CD8-positive, alpha-beta memory T cell (primary cell): ENCODE data around the gene VWA8. TPM values are rescaled to one million over a fixed set of nuclear protein-coding genes. Genes with fewer than 3 reads are reported as not detected.
A peak's percentile ranks its signal among the peaks of the same experiment; 100 is the strongest.

Experiments
- CTCF ChIA-PET: fragments of 350-600 bp; sonication (Branson Sonifier 250); formaldehyde crosslinking; loops from one replicate; lab custom pipeline; 2021; ENCODE audit warnings: antibody characterized with exemption; lab: Charles Lee
- POLR2A ChIA-PET: fragments of 350-600 bp; sonication (Branson Sonifier 250); formaldehyde crosslinking; loops from one replicate; lab custom pipeline; 2021; ENCODE audit warnings: antibody characterized with exemption; lab: Charles Lee
- DNase-seq, 5 donors: peaks; one replicate each; pipeline versions ENCODE4 v3.0.0 to v3.0.0-alpha.2; 2020 to 2022; ENCODE audit warnings: mixed read lengths in 1 of 5
- H3K27ac ChIP-seq: one replicate; pipeline ENCODE4 v1.7.0; 2013; ENCODE audit warnings: low read depth, mild to moderate bottlenecking, low read length, moderate library complexity
- H3K27me3 ChIP-seq: 2 replicates; pipeline ENCODE4 v1.7.0; 2013; ENCODE audit warnings: low read length, mild to moderate bottlenecking; ENCODE audit not compliant: insufficient read depth, poor library complexity, severe bottlenecking
- H3K36me3 ChIP-seq: 2 replicates; pipeline ENCODE4 v1.7.0; 2013; ENCODE audit warnings: mild to moderate bottlenecking, low read length, moderate library complexity; ENCODE audit not compliant: insufficient read depth
- H3K4me1 ChIP-seq: 2 replicates; pipeline ENCODE4 v1.7.0; 2013; ENCODE audit warnings: mild to moderate bottlenecking, low read length, moderate library complexity; ENCODE audit not compliant: insufficient read depth
- H3K4me3 ChIP-seq: 2 replicates; pipeline ENCODE4 v1.7.0; 2013; ENCODE audit warnings: mild to moderate bottlenecking, low read length
- H3K9me3 ChIP-seq: 2 replicates; pipeline ENCODE4 v1.7.0; 2013; ENCODE audit warnings: mild to moderate bottlenecking, low read length
- H3K27ac Mint-ChIP-seq, 8 donors: one replicate each; pipeline ENCODE4 v1.8.0; 2020 to 2021; ENCODE audit warnings: mixed read lengths in 8 of 8, mild to moderate bottlenecking in 6 of 8, inconsistent platforms in 3 of 8, moderate library complexity in 3 of 8
- H3K27me3 Mint-ChIP-seq, 2 donors: one replicate each; pipeline ENCODE4 v1.8.0; 2020 to 2021; ENCODE audit warnings: mixed read lengths in 2 of 2, mild to moderate bottlenecking in 1 of 2, moderate library complexity in 1 of 2
- H3K36me3 Mint-ChIP-seq, 3 donors: one replicate each; pipeline ENCODE4 v1.8.0; 2020 to 2021; ENCODE audit warnings: mixed read lengths in 3 of 3, inconsistent platforms in 1 of 3, mild to moderate bottlenecking in 1 of 3
- H3K4me1 Mint-ChIP-seq, 3 donors: one replicate each; pipeline ENCODE4 v1.8.0; 2020 to 2021; ENCODE audit warnings: mixed read lengths in 3 of 3, inconsistent platforms in 1 of 3, mild to moderate bottlenecking in 1 of 3
- H3K4me3 Mint-ChIP-seq, 7 donors: one replicate each; pipeline ENCODE4 v1.8.0; 2020 to 2021; ENCODE audit warnings: mixed read lengths in 7 of 7, mild to moderate bottlenecking in 6 of 7, moderate library complexity in 4 of 7, inconsistent platforms in 2 of 7
- H3K9me3 Mint-ChIP-seq, 5 donors: one replicate each; pipeline ENCODE4 v1.8.0; 2020 to 2022; ENCODE audit warnings: mixed read lengths in 5 of 5, mild to moderate bottlenecking in 3 of 5, moderate library complexity in 2 of 5, inconsistent platforms in 1 of 5
- polyA plus RNA-seq: library from polyadenylated mRNA; unstranded; fragments of 300-500 nt; fragmentation: Illumina TruSeq; gene quantifications from one replicate; pipeline ENCODE4 v1.2.3, GENCODE V29; 2021
- total RNA-seq, 2 experiments: library from RNA; stranded (reverse); gene quantifications; one replicate each; pipeline ENCODE4 v1.2.3, GENCODE V29; 2021

Gene VWA8
- total and polyA plus RNA-seq, 3 experiments from 2014 or later: 6.9 to 21.3 (median 21.2) TPM

DNA sequence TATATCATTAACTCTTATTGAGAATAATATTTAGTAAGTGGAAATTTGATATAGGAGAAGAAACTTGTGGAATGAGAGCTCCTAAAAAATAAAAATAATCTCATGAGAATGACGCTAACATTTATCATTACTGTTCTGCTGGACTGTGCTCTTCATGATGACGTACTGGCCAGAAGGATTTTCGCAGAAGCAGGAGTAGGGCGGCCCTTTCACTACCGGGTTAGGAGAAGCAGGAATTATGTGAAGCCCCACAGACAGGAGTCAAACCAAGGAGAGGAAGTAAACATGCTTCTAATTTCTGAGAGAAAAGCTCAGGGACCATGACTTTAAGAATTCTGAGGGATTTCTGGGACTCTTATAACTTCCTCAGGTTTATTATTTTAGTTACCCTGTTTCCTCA, 195.1 kb downstream of the VWA8 start:
- no peaks in the 10 kb centered on the region for H3K27me3 ChIP-seq
- peak overlapping the region in 1 of 7 donors; percentile 10 for H3K4me3 Mint-ChIP-seq
- H3K36me3 Mint-ChIP-seq: peaks cover 8 to 40% (median 10%) of the 10 kb centered on the region in 3 donors
- no peaks in the 10 kb centered on the region for H3K9me3 ChIP-seq
- no peak overlapping the region for H3K4me3 ChIP-seq
- H3K27ac ChIP-seq: no peak overlapping the region
- no peak for DNase-seq
- ChIA-PET POLR2A (no interaction called here), CTCF (interaction anchor here (1.1 kb wide), 1 partner anchor 19 kb away, joined by 3 read pairs; no protein-coding TSS in a partner anchor)
- H3K4me1 Mint-ChIP-seq: peaks cover 0 to 26% (median 10%) of the 10 kb centered on the region in 3 donors
- peak overlapping the region in 1 of 8 donors; percentile 68 for H3K27ac Mint-ChIP-seq
- no peaks in the 10 kb centered on the region for H3K27me3 Mint-ChIP-seq
- H3K4me1 ChIP-seq: no peaks in the 10 kb centered on the region
- H3K36me3 ChIP-seq: no peaks in the 10 kb centered on the region
- no peaks in the 10 kb centered on the region for H3K9me3 Mint-ChIP-seq

DNA sequence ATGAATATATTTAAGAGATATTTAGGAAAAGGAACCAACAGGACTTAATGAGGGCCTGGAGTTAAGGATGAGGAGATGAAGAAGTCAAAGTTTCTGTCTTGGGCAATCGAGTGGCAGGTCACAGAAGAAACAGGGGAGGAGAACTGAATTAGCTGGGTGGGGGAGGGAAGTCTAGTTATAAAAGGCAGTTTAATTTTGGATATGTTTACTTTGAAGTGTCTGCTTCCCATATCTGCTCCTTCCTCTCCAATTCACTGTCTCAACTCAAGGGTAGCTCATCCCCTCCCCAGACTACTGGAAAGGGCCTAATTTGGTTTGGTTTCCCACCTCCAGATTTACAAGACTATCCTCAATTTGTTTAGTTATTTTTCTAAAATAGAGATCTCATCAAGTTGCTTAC, 195.9 kb downstream of the VWA8 start:
- Histone ChIP-seq H3K4me1 (no peaks in the 10 kb centered on the region), H3K36me3 (no peaks in the 10 kb centered on the region), H3K4me3 (no peak overlapping the region), H3K27ac (no peak overlapping the region), H3K9me3 (no peaks in the 10 kb centered on the region), H3K27me3 (no peaks in the 10 kb centered on the region)
- POLR2A ChIA-PET: no interaction called here
- H3K36me3 Mint-ChIP-seq: peaks cover 12 to 45% (median 13%) of the 10 kb centered on the region in 3 donors
- peaks cover 0 to 26% (median 10%) of the 10 kb centered on the region in 3 donors for H3K4me1 Mint-ChIP-seq
- H3K9me3 Mint-ChIP-seq: no peaks in the 10 kb centered on the region
- peak overlapping the region in 1 of 7 donors; percentile 24 for H3K4me3 Mint-ChIP-seq
- no peak for DNase-seq
- H3K27ac Mint-ChIP-seq: peak overlapping the region in 2 of 8 donors; percentile 30 to 68
- no peaks in the 10 kb centered on the region for H3K27me3 Mint-ChIP-seq
- CTCF ChIA-PET: interaction anchor here (1.1 kb wide), 1 partner anchor 20 kb away, joined by 3 read pairs; no protein-coding TSS in a partner anchor

DNA sequence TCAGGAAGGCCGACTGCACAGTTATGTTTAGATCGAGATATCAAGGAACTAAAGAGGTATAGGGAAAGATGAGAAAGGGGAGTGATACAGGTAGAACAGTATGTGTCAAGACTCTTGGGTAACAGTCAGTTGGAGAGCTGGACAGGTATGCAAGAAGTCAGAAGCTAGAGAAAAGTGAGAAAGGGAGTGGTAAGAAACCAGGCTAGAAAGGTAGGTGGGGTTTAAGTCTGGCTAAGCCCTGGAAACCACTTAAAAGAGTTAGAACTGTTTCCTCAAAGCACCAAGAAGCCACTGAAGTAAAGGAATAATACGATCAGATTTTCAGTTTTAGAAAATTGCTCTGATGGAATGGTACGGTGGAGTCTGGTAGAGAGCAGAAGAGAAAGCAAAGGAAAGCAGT, 196.4 kb downstream of the VWA8 start:
- CTCF ChIA-PET: interaction anchor here (0.7 to 1.1 kb wide), 2 partner anchors 15 to 20 kb away, joined by 3 read pairs; no protein-coding TSS in a partner anchor

DNA sequence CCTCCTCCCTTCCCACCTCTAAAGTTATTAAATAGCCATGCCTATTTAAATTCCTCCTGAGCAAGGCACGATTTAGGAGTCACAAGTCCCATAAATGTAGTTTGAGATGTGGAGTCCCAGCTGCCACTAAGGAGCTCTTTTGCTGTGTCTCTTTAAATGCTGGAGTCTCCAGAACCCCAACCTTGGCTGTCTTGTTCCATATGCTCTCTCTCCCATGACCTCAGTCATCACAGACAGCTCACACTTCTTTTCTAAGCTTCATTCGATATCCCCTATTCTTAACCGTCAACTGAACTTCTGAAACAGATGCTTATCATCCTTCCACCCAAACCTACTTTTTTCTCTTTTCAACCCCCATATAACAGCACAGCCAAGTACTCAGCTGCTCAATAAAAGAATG, 197.1 kb downstream of the VWA8 start:
- Histone ChIP-seq H3K4me1 (no peaks in the 10 kb centered on the region), H3K36me3 (no peaks in the 10 kb centered on the region), H3K27ac (no peak overlapping the region), H3K9me3 (no peaks in the 10 kb centered on the region), H3K27me3 (no peaks in the 10 kb centered on the region), H3K4me3 (no peak overlapping the region)
- Mint-ChIP-seq H3K27me3 (no peaks in the 10 kb centered on the region), H3K4me3 (no peak overlapping the region), H3K36me3 (peaks cover 13 to 45% (median 19%) of the 10 kb centered on the region in 3 donors), H3K27ac (peak overlapping the region in 1 of 8 donors; percentile 0), H3K9me3 (no peaks in the 10 kb centered on the region), H3K4me1 (peaks cover 0 to 26% (median 10%) of the 10 kb centered on the region in 3 donors)
- ChIA-PET CTCF (interaction anchor here (1.2 kb wide), 1 partner anchor 11 kb away, joined by 3 read pairs; no protein-coding TSS in a partner anchor), POLR2A (no interaction called here)
- DNase-seq: no peak

More for the DNA sequence above, 196.4 kb downstream of the VWA8 start:
- Mint-ChIP-seq H3K36me3 (peaks cover 13 to 44% (median 14%) of the 10 kb centered on the region in 3 donors), H3K4me3 (peak overlapping the region in 2 of 7 donors; percentile 24 to 42), H3K27ac (peak overlapping the region in 2 of 8 donors; percentile 30 to 68), H3K4me1 (peaks cover 0 to 26% (median 10%) of the 10 kb centered on the region in 3 donors), H3K9me3 (no peaks in the 10 kb centered on the region), H3K27me3 (no peaks in the 10 kb centered on the region)
- Histone ChIP-seq H3K27ac (no peak overlapping the region), H3K27me3 (no peaks in the 10 kb centered on the region), H3K9me3 (no peaks in the 10 kb centered on the region), H3K4me1 (no peaks in the 10 kb centered on the region), H3K4me3 (no peak overlapping the region), H3K36me3 (no peaks in the 10 kb centered on the region)
- no peak for DNase-seq
- POLR2A ChIA-PET: no interaction called here

DNA sequence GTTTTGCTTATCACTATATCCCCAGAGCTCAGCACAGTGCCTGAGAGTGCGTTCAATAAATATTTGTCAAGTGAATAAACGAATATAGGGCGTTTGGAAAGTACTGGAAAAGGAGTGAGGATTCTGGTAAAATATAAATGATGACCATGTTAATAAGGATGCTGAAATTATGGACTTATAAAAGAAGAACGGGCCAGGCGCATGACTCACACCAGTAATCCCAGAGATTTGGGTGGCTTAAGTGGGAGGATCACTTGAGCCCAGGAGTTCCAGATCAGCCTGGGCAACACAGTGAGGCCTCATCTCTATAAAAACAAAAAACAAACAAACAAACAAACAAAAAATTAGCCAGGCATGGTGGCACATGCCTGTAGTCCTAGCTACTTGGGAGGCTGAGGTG, 198.1 kb downstream of the VWA8 start:
- ChIA-PET CTCF (interaction anchor here (1.2 kb wide), 1 partner anchor 10 kb away, joined by 3 read pairs; no protein-coding TSS in a partner anchor), POLR2A (no interaction called here)
- no peak for DNase-seq
- H3K4me1 Mint-ChIP-seq: peaks cover 0 to 26% (median 10%) of the 10 kb centered on the region in 3 donors
- H3K36me3 Mint-ChIP-seq: peaks cover 13 to 48% (median 21%) of the 10 kb centered on the region in 3 donors
- H3K4me3 Mint-ChIP-seq: no peak overlapping the region
- no peaks in the 10 kb centered on the region for H3K9me3 Mint-ChIP-seq
- Histone ChIP-seq H3K36me3 (no peaks in the 10 kb centered on the region), H3K4me3 (no peak overlapping the region), H3K9me3 (no peaks in the 10 kb centered on the region), H3K27me3 (no peaks in the 10 kb centered on the region), H3K4me1 (no peaks in the 10 kb centered on the region), H3K27ac (no peak overlapping the region)
- H3K27me3 Mint-ChIP-seq: no peaks in the 10 kb centered on the region
- no peak overlapping the region for H3K27ac Mint-ChIP-seq

DNA sequence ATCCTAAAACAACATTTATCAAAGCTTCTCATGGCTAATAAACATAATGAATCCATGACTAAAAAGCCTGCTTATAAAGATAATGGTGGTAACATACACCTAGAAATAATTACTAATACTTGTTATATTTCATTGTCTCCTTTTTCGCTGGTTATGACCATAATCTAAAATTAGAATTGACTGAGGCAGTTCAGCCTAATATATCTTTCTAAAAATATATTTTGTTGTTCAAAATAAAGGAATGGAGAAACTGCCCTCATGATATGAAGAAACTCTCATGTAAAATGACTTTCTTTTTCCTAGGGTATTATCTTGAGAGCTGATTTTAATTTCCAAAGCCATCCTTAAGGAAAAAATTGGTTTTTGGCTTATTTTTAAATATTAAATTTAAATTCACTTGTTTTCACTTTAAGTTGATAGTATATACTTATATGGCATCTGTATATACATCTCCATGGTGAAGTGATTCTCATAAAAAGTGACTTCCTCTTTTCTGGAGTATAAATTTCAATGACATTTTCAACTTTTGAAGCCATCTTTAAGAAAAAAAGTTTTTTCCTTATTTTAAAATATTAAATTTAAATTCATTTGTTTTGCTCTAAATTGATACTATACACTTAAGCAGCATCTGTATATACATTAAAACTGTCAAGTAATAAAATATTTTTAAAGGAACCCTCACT, 204.6 kb downstream of the VWA8 start:
- no peaks in the 10 kb centered on the region for H3K4me1 Mint-ChIP-seq
- no peaks in the 10 kb centered on the region for H3K27me3 Mint-ChIP-seq
- H3K9me3 Mint-ChIP-seq: no peaks in the 10 kb centered on the region
- no peaks in the 10 kb centered on the region for H3K36me3 ChIP-seq
- H3K4me3 Mint-ChIP-seq: no peak overlapping the region
- H3K27ac ChIP-seq: no peak overlapping the region
- no peak overlapping the region for H3K4me3 ChIP-seq
- no peaks in the 10 kb centered on the region for H3K27me3 ChIP-seq
- H3K36me3 Mint-ChIP-seq: peaks cover 18 to 41% (median 30%) of the 10 kb centered on the region in 3 donors
- no peaks in the 10 kb centered on the region for H3K9me3 ChIP-seq
- no peak for DNase-seq
- H3K4me1 ChIP-seq: no peaks in the 10 kb centered on the region
- CTCF ChIA-PET: no interaction called here
- no peak overlapping the region for H3K27ac Mint-ChIP-seq
- POLR2A ChIA-PET: no interaction called here

DNA sequence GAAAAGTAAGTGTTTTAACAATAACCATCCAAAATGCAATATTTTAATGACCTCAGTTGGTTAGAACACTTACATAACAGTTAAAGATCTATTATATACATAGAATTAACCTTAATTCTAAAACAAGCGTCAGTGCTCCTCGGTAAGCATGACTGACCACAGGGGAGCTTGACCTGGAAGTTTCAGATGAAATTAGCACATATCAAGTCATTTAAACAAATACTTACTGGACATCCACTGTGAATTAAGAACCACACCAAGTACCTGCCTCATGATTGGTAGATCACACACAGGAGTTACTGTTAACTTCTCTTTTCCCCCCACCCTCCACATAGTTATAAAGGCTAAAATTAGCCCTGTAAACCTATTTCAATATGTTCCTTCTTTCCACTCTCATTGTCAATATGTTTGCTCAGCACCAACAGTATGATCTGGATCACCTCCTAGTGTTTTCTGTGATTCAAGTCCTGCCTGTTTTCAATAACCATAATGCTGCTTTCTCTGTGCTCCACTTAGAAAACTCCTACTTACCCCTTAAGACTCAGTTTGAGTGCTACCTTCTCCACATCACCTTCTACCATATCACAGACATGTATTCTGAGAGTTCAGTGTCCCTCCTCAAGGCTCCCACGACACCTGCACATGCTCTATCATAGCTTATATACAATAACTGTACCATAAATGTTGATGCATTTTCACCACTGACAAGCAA, 209.0 kb downstream of the VWA8 start:
- H3K4me3 Mint-ChIP-seq: no peak overlapping the region
- Histone ChIP-seq H3K4me3 (no peak overlapping the region), H3K27me3 (no peaks in the 10 kb centered on the region), H3K27ac (no peak overlapping the region), H3K9me3 (no peaks in the 10 kb centered on the region), H3K36me3 (no peaks in the 10 kb centered on the region), H3K4me1 (no peaks in the 10 kb centered on the region)
- ChIA-PET CTCF (no interaction called here), POLR2A (no interaction called here)
- H3K4me1 Mint-ChIP-seq: no peaks in the 10 kb centered on the region
- H3K36me3 Mint-ChIP-seq: peaks cover 28 to 51% (median 49%) of the 10 kb centered on the region in 3 donors
- no peak for DNase-seq
- H3K27ac Mint-ChIP-seq: peak overlapping the region in 2 of 8 donors; percentile 13 to 74
- H3K9me3 Mint-ChIP-seq: peaks cover 0 to 12% (median 3%) of the 10 kb centered on the region in 5 donors
- H3K27me3 Mint-ChIP-seq: no peaks in the 10 kb centered on the region

DNA sequence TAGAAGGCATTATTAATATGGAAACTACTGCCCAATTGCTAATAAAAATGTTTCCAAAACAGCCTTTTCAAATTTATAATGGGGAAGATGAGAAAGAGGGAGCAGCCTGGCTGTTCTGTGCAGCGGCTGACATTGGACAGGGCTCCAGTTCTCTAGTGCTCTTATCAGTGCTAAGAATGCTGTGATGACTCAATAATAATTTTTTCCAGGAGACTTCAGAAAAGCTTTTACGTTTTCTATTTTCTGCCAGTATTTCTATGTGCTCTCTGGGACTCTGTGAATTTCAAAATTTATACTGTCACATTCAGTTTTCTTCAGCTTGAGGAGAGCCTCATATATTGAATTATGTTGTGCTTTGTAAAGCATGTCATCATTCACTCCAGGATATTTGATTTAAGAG, 209.6 kb downstream of the VWA8 start:
- ChIA-PET CTCF (no interaction called here), POLR2A (no interaction called here)
- Mint-ChIP-seq H3K27ac (no peak overlapping the region), H3K36me3 (peaks cover 28 to 55% (median 54%) of the 10 kb centered on the region in 3 donors), H3K9me3 (peaks cover 0 to 12% (median 3%) of the 10 kb centered on the region in 5 donors), H3K4me3 (no peak overlapping the region), H3K4me1 (no peaks in the 10 kb centered on the region), H3K27me3 (no peaks in the 10 kb centered on the region)
- Histone ChIP-seq H3K4me1 (no peaks in the 10 kb centered on the region), H3K36me3 (no peaks in the 10 kb centered on the region), H3K4me3 (no peak overlapping the region), H3K9me3 (no peaks in the 10 kb centered on the region), H3K27ac (no peak overlapping the region), H3K27me3 (no peaks in the 10 kb centered on the region)
- DNase-seq: no peak
